OCI-LY3 (cell line): Measurements from ENCODE around the gene DGKB.

Experiments
- H2AFZ ChIP-seq: fragments of 200-600, 300-600 bp; shearing (Covaris generic); 2 replicates; pipeline ENCODE4 v1.6.0; 2014; ENCODE audit warnings: antibody characterized with exemption, low read depth, low read length
- H3K27ac ChIP-seq: fragments of 200-600, 300-600 bp; sonication (generic); 2 replicates; pipeline ENCODE4 v1.5.1; 2014; ENCODE audit warnings: mild to moderate bottlenecking, low read length, moderate library complexity, mixed read lengths
- H3K27me3 ChIP-seq: fragments of 200-600, 300-600 bp; sonication (generic); 2 replicates; pipeline ENCODE4 v1.6.1; 2014; ENCODE audit warnings: low read depth, low read length, mixed read lengths
- H3K36me3 ChIP-seq: fragments of 200-600, 300-600 bp; sonication (generic); replicated peaks from 2 replicates; pipeline ENCODE3; 2014; ENCODE audit warnings: low read depth, low read length, mixed read lengths
- H3K4me1 ChIP-seq: fragments of 300-600, 200-600 bp; sonication (generic); 2 replicates; pipeline ENCODE4 v1.6.1; 2014; ENCODE audit warnings: low read length, mixed read lengths
- H3K4me2 ChIP-seq: fragments of 200-600, 300-600 bp; sonication (generic); 2 replicates; pipeline ENCODE4 v1.6.1; 2014; ENCODE audit warnings: low read length, mixed read lengths
- H3K4me3 ChIP-seq: fragments of 300-600, 200-600 bp; sonication (generic); 2 replicates; pipeline ENCODE4 v1.5.1; 2014; ENCODE audit warnings: antibody characterized with exemption, mild to moderate bottlenecking, low read length, moderate library complexity
- H3K79me2 ChIP-seq: fragments of 300-600, 200-600 bp; shearing (Covaris generic); 2 replicates; pipeline ENCODE4 v1.6.1; 2014; ENCODE audit warnings: mild to moderate bottlenecking, low read length, mixed read lengths
- H3K9ac ChIP-seq: fragments of 300-600, 200-600 bp; shearing (Covaris generic); 2 replicates; pipeline ENCODE4 v1.6.0; 2014; ENCODE audit warnings: mild to moderate bottlenecking, low read length, moderate library complexity
- H3K9me3 ChIP-seq: fragments of 200-600, 300-600 bp; shearing (Covaris generic); 2 replicates; pipeline ENCODE4 v1.6.1; 2014; ENCODE audit warnings: low read length, mixed read lengths; ENCODE audit not compliant: insufficient read depth
- H4K20me1 ChIP-seq: fragments of 200-600, 300-600 bp; sonication (generic); 2 replicates; pipeline ENCODE4 v1.6.1; 2016; ENCODE audit warnings: low read length, mixed read lengths; ENCODE audit not compliant: insufficient read depth
- CTCF ChIP-seq: fragments of 200-600, 300-600 bp; sonication (generic); IDR thresholded peaks from 2 replicates; pipeline ENCODE4 v1.5.1; 2014; ENCODE audit warnings: antibody characterized with exemption, low read length, low read depth
- EZH2phosphoT487 ChIP-seq: fragments of 200-600 bp; shearing (Covaris generic); IDR thresholded peaks from 2 replicates; pipeline ENCODE4 v1.6.1; 2018; ENCODE audit warnings: antibody characterized with exemption, mixed run types, low read depth

DGKB gene

GRCh38 chr7:14487701-14488395, 414.7 kb downstream of the DGKB start:
- no peaks in the 10 kb centered on the region for H3K79me2 ChIP-seq
- H3K4me1 ChIP-seq, result no peaks in the 10 kb centered on the region

DNA sequence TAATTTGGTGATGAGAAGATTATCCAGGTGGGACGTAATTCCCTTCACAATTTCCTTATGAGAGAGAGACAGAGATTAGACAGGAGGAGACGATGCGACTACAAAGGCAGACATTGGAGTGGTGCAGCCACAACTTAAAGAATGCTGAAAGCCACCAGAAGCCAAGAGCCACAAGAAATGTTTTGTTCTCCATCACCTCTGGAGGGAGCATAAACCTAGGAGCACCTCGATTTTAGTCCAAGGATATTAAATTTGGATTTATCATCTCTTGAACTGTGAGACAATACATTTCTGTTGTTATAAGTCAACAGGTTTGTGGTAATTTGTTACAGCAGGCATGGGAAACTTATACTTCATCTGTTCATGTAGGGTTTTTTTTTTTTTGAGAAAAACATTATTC, 418.9 kb downstream of the DGKB start:
- Histone ChIP-seq H3K4me2 (no peak overlapping the region), H3K4me3 (no peak overlapping the region), H3K9ac (no peak overlapping the region), H4K20me1 (no peaks in the 10 kb centered on the region), H3K9me3 (no peaks in the 10 kb centered on the region), H3K36me3 (no peaks in the 10 kb centered on the region), H3K79me2 (no peaks in the 10 kb centered on the region), H3K27me3 (no peaks in the 10 kb centered on the region), H2AFZ (no peak overlapping the region), H3K27ac (no peak overlapping the region), H3K4me1 (no peaks in the 10 kb centered on the region)
- TF ChIP-seq CTCF (no peak), EZH2phosphoT487 (no peak)

More at GRCh38 chr7:14487701-14488395, 414.7 kb downstream of the DGKB start:
- Histone ChIP-seq H3K9ac (no peak overlapping the region), H3K4me2 (no peak overlapping the region), H3K27ac (no peak overlapping the region), H3K36me3 (no peaks in the 10 kb centered on the region), H2AFZ (no peak overlapping the region), H4K20me1 (no peaks in the 10 kb centered on the region), H3K4me3 (no peak overlapping the region), H3K27me3 (no peaks in the 10 kb centered on the region), H3K9me3 (no peaks in the 10 kb centered on the region)
- no peak for TF ChIP-seq EZH2phosphoT487
- TF ChIP-seq CTCF, result no peak

DNA sequence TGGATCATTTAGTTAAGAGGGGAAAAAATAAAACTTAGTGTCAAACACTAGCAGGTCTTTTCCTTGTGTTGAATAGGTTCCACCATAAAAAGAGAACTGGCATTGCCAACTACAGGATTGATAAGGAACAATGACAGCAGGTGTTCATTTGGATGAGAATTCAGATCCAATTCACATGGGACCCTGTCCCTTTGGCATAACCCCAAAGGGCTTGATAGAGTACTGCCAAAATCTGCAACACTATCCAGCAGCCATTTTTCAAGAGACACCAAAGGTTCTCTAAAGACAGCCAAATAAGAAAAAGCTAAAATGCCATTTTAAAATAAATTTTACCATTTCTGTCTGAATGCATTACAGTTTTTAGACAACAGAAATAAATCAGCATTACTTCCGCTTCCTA, 422.3 kb downstream of the DGKB start:
- no peaks in the 10 kb centered on the region for H3K36me3 ChIP-seq
- no peak overlapping the region for H3K9ac ChIP-seq

More for the DNA sequence above, 422.3 kb downstream of the DGKB start:
- no peak overlapping the region for H3K27ac ChIP-seq
- no peaks in the 10 kb centered on the region for H4K20me1 ChIP-seq
- no peak overlapping the region for H3K4me2 ChIP-seq
- H3K9me3 ChIP-seq, result no peaks in the 10 kb centered on the region
- TF ChIP-seq CTCF, result no peak
- no peak for TF ChIP-seq EZH2phosphoT487
- no peak overlapping the region for H2AFZ ChIP-seq
- H3K4me3 ChIP-seq, result no peak overlapping the region
- no peaks in the 10 kb centered on the region for H3K27me3 ChIP-seq
- no peaks in the 10 kb centered on the region for H3K4me1 ChIP-seq
- H3K79me2 ChIP-seq, result no peaks in the 10 kb centered on the region
